Lower leg skin (tissue), 3 donors: Measurements from ENCODE around the gene NPFFR2.

ENCODE experiments used
- CTCF ChIP-seq, 3 donors: fragments of 450-650 bp; IDR thresholded peaks; one replicate each; pipeline ENCODE4 v1.5.1; 2016; ENCODE audit warnings: antibody characterized with exemption in 3 of 3, mild to moderate bottlenecking in 3 of 3, moderate library complexity in 2 of 3
- POLR2A ChIP-seq, 2 donors: fragments of 450-650 bp; IDR thresholded peaks; one replicate each; pipeline ENCODE4 v1.6.1; 2016 to 2017; ENCODE audit warnings: antibody characterized with exemption in 2 of 2, mild to moderate bottlenecking in 1 of 2, moderate library complexity in 1 of 2

GRCh38 chr4:72111863-72112262 is 80.1 kb downstream of the NPFFR2 start:
- TF ChIP-seq POLR2A (IDR thresholded peaks at IDR 0.05) (no peak), CTCF (IDR thresholded peaks at IDR 0.05) (no peak)
